SU-DHL-6 (cell line): ENCODE measurements around the gene MRPL34.

Experiments
- H2AFZ ChIP-seq: fragments of 200-600 bp; sonication (generic); 2 replicates; pipeline ENCODE4 v1.6.1; 2014; ENCODE audit warnings: low read depth, mild to moderate bottlenecking, moderate library complexity, mixed read lengths, antibody characterized with exemption, low read length; ENCODE audit not compliant: severe bottlenecking
- H3F3A ChIP-seq: fragments of 200-600 bp; shearing (Covaris generic); 2 replicates; pipeline ENCODE4 v1.6.0; 2016; ENCODE audit warnings: antibody characterized with exemption, mild to moderate bottlenecking; ENCODE audit not compliant: insufficient read depth
- H3K27ac ChIP-seq: fragments of 200-600 bp; sonication (generic); 2 replicates; pipeline ENCODE4 v1.5.1; 2016; ENCODE audit warnings: low read depth, mild to moderate bottlenecking, low read length, moderate library complexity, mixed read lengths
- H3K27me3 ChIP-seq: fragments of 200-600 bp; sonication (generic), shearing (Covaris generic); 2 replicates; pipeline ENCODE4 v1.6.0; 2014; ENCODE audit warnings: mild to moderate bottlenecking, low read length
- H3K36me3 ChIP-seq: fragments of 200-600 bp; sonication (generic); 2 replicates; pipeline ENCODE4 v1.6.1; 2014; ENCODE audit warnings: mild to moderate bottlenecking, low read length, mixed read lengths
- H3K4me2 ChIP-seq: fragments of 300-600, 200-600 bp; shearing (Covaris generic), sonication (generic); 2 replicates; pipeline ENCODE4 v1.6.0; 2014; ENCODE audit warnings: low read length, low read depth, mild to moderate bottlenecking; ENCODE audit not compliant: poor library complexity, severe bottlenecking
- H3K4me3 ChIP-seq: fragments of 200-600 bp; sonication (generic); 2 replicates; pipeline ENCODE4 v1.5.1; 2014; ENCODE audit warnings: antibody characterized with exemption, low read length, mild to moderate bottlenecking, mixed read lengths; ENCODE audit not compliant: insufficient read depth, poor library complexity, severe bottlenecking
- H3K79me2 ChIP-seq: fragments of 200-600 bp; sonication (generic); 2 replicates; pipeline ENCODE4 v1.6.1; 2014; ENCODE audit warnings: mild to moderate bottlenecking, low read length, moderate library complexity; ENCODE audit not compliant: insufficient read depth
- H3K9ac ChIP-seq: fragments of 200-600 bp; sonication (generic); 2 replicates; pipeline ENCODE4 v1.7.0; 2014; ENCODE audit warnings: mild to moderate bottlenecking, low read length
- H3K9me2 ChIP-seq: fragments of 200-600 bp; sonication (generic); replicated peaks from 2 replicates; pipeline ENCODE4 v1.6.1; 2014; ENCODE audit warnings: low read length; ENCODE audit not compliant: insufficient read depth
- H3K9me3 ChIP-seq: fragments of 200-600 bp; sonication (generic); 2 replicates; pipeline ENCODE4 v1.6.1; 2014; ENCODE audit warnings: low read length, mixed read lengths; ENCODE audit not compliant: insufficient read depth
- H4K20me1 ChIP-seq: fragments of 200-600 bp; sonication (generic); 2 replicates; pipeline ENCODE4 v1.6.1; 2014; ENCODE audit warnings: low read depth, mild to moderate bottlenecking, antibody characterized with exemption, low read length, moderate library complexity, mixed read lengths
- EZH2phosphoT487 ChIP-seq: fragments of 200-600 bp; sonication (generic), shearing (Covaris generic); conservative IDR thresholded peaks from 2 replicates; pipeline ENCODE4 v1.6.1; 2018; ENCODE audit warnings: mild to moderate bottlenecking, antibody characterized with exemption, low read length, moderate library complexity, mixed read lengths
- TF ChIP-seq, protein P1 (sequence below): fragments of 200-600 bp; sonication (generic); IDR thresholded peaks from one replicate; pipeline ENCODE4 v1.5.1; 2017; ENCODE audit warnings: antibody characterized with exemption, mild to moderate bottlenecking, low read length, moderate library complexity; ENCODE audit not compliant: insufficient read depth, poor library complexity, severe bottlenecking

The MRPL34 gene

DNA sequence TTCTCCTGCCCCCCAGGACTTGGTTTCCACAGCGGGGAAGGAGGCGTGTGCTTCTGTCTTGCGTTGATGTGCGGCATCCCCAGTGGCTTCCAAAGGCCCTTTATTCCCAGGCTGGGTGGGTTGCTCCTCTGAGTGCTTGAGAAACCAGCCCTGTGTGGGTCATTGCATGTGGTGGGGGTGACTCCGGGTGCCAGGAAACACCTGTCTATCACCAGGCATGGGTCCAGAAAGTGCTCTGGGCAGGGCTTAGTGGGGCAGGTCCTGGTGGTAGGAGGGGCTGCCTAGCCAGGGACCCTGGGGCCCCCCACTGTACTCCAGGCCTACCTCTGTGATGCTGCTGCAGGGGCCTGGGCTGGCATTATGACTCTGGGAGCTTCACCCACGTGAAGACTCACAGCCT is 13.3 kb downstream of the MRPL34 start:
- no peak overlapping the region for H2AFZ ChIP-seq
- no peak overlapping the region for H3K27ac ChIP-seq
- H3K9me2 ChIP-seq, result no peaks in the 10 kb centered on the region
- no peaks in the 10 kb centered on the region for H3K36me3 ChIP-seq
- no peaks in the 10 kb centered on the region for H3F3A ChIP-seq
- H3K27me3 ChIP-seq, result no peaks in the 10 kb centered on the region
- no peak overlapping the region for H3K4me2 ChIP-seq
- no peak overlapping the region for H3K4me3 ChIP-seq
- TF ChIP-seq, protein P1, sequence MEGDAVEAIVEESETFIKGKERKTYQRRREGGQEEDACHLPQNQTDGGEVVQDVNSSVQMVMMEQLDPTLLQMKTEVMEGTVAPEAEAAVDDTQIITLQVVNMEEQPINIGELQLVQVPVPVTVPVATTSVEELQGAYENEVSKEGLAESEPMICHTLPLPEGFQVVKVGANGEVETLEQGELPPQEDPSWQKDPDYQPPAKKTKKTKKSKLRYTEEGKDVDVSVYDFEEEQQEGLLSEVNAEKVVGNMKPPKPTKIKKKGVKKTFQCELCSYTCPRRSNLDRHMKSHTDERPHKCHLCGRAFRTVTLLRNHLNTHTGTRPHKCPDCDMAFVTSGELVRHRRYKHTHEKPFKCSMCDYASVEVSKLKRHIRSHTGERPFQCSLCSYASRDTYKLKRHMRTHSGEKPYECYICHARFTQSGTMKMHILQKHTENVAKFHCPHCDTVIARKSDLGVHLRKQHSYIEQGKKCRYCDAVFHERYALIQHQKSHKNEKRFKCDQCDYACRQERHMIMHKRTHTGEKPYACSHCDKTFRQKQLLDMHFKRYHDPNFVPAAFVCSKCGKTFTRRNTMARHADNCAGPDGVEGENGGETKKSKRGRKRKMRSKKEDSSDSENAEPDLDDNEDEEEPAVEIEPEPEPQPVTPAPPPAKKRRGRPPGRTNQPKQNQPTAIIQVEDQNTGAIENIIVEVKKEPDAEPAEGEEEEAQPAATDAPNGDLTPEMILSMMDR, result no peak
- TF ChIP-seq EZH2phosphoT487, result no peak
- H3K79me2 ChIP-seq, result no peaks in the 10 kb centered on the region
- H3K9me3 ChIP-seq, result no peaks in the 10 kb centered on the region
- no peak overlapping the region for H3K9ac ChIP-seq
- no peaks in the 10 kb centered on the region for H4K20me1 ChIP-seq

DNA sequence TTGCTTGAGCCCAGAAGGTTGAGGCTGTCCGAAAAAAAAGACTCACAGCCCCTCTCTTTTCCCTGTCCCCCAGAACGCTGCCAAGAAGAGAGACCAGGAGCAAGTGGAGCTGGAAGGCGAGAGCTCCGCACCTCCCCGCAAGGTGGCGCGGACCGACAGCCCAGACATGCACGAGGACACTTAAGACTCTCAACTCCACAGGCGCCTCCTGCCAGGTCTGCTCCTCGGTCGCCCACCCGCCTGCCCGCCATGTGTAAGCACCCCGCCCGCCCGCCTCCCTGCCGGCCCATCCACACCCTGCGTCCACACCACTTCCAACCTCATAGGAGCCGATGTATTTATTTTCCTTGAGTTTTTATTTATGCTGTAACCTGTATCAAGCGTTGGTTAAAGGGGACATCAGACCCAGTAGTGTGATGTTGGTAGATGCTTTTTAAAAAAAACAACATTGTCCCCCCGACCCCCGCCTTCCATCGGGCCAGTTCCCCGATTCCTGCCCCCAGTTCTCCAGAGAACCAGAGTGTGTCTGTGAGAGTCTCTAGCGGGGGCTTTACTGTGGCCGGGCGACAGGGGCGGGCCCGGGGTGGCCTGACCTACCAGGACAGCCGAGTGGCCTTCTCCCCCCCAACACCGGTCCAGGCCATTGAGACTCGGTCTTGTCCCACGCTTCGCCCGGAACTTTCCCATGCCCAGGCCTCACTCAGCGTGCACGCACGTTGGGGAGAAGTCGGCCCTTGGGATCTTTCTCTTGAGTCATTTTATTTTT is 14.0 kb downstream of the MRPL34 start:
- H3K9me3 ChIP-seq, result no peaks in the 10 kb centered on the region
- no peaks in the 10 kb centered on the region for H3K36me3 ChIP-seq
- H3K4me3 ChIP-seq, result no peak overlapping the region
- H4K20me1 ChIP-seq, result no peaks in the 10 kb centered on the region
- TF ChIP-seq, protein P1, result no peak
- no peak for TF ChIP-seq EZH2phosphoT487
- no peak overlapping the region for H3K27ac ChIP-seq
- no peak overlapping the region for H3K4me2 ChIP-seq
- H2AFZ ChIP-seq, result no peak overlapping the region
- H3K27me3 ChIP-seq, result no peaks in the 10 kb centered on the region
- no peaks in the 10 kb centered on the region for H3K79me2 ChIP-seq
- no peaks in the 10 kb centered on the region for H3K9me2 ChIP-seq
- no peak overlapping the region for H3K9ac ChIP-seq
- no peaks in the 10 kb centered on the region for H3F3A ChIP-seq

DNA sequence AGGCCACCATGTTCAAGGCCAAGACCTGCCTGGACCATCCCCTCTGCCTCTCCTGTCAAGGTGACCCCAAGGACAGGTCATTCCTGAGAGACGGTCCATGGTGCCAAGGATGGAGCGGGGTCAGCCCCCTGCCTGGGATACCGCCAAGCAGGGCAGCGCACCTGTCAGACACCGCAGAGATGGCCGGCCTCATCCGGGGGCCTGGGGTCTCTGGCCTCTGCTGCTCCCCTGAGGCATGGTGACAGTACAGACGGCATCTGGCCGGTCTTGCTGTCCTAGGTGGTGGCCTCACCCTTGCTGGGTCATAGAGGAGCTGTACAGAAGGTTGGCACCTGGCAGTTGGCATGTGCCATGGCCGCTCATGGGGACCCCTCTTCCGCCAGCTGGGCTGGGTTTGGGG is 14.8 kb downstream of the MRPL34 start:
- Histone ChIP-seq H3K27me3 (no peaks in the 10 kb centered on the region), H3K9me2 (no peaks in the 10 kb centered on the region), H3K27ac (no peak overlapping the region), H3F3A (no peaks in the 10 kb centered on the region), H3K79me2 (no peaks in the 10 kb centered on the region), H2AFZ (no peak overlapping the region), H3K9me3 (no peaks in the 10 kb centered on the region), H3K4me3 (no peak overlapping the region), H3K9ac (no peak overlapping the region), H3K36me3 (no peaks in the 10 kb centered on the region), H3K4me2 (no peak overlapping the region), H4K20me1 (no peaks in the 10 kb centered on the region)
- TF ChIP-seq, protein P1, result no peak
- no peak for TF ChIP-seq EZH2phosphoT487
